CD4-positive, alpha-beta T cell (primary cell): ENCODE results near the gene UNC13C. TPM values are rescaled to one million over a fixed set of nuclear protein-coding genes. Genes with fewer than 3 reads are reported as not detected.

ENCODE experiments used
- ATAC-seq: fragments of 200-7000 bp; cut with Tn5 transposase; one replicate; pipeline ENCODE4 v1.10.0; 2022; ENCODE audit warnings: mild to moderate bottlenecking; ENCODE audit not compliant: poor library complexity
- CTCF ChIA-PET: fragments of 350-600 bp; sonication (Branson Sonifier 250); formaldehyde crosslinking; loops from one replicate; lab custom pipeline; 2021; ENCODE audit warnings: antibody characterized with exemption, inconsistent platforms; lab: Charles Lee
- POLR2A ChIA-PET: fragments of 350-600 bp; sonication (Branson Sonifier 250); formaldehyde crosslinking; loops from one replicate; lab custom pipeline; 2021; ENCODE audit warnings: antibody characterized with exemption, inconsistent platforms; lab: Charles Lee
- DNase-seq, 14 experiments: peaks; one replicate each; pipeline ENCODE4 v3.0.0-alpha.2; 2013 to 2020; ENCODE audit warnings: mixed read lengths in 2 of 14
- H3K27ac ChIP-seq, 2 donors: one replicate each; pipeline versions ENCODE4 v1.5.1 to v1.7.0; 2013; ENCODE audit warnings: low read length in 2 of 2, low read depth in 1 of 2, mild to moderate bottlenecking in 1 of 2
- H3K27me3 ChIP-seq, 2 experiments: 1 replicate in 1 of 2; 2 replicates in 1 of 2; pipeline versions ENCODE4 v1.6.1 to v1.7.0; 2013; ENCODE audit warnings: low read length in 2 of 2, control low read depth in 1 of 2, mild to moderate bottlenecking in 1 of 2, moderate library complexity in 1 of 2; ENCODE audit not compliant: insufficient read depth in 2 of 2, control insufficient read depth in 1 of 2
- H3K36me3 ChIP-seq: one replicate; pipeline ENCODE4 v1.6.1; 2013; ENCODE audit warnings: low read length, control low read depth; ENCODE audit not compliant: insufficient read depth
- H3K4me1 ChIP-seq: one replicate; pipeline ENCODE4 v1.6.1; 2013; ENCODE audit warnings: low read length, control low read depth; ENCODE audit not compliant: insufficient read depth
- H3K4me3 ChIP-seq: one replicate; pipeline ENCODE4 v1.5.1; 2013; ENCODE audit warnings: mild to moderate bottlenecking, low read length, moderate library complexity
- H3K9me3 ChIP-seq, 2 experiments: 1 replicate in 1 of 2; 2 replicates in 1 of 2; pipeline versions ENCODE4 v1.6.1 to v1.7.0; 2013; ENCODE audit warnings: low read length in 2 of 2, mild to moderate bottlenecking in 2 of 2, control low read depth in 1 of 2, moderate library complexity in 1 of 2; ENCODE audit not compliant: control insufficient read depth in 1 of 2, insufficient read depth in 1 of 2
- H3K27ac Mint-ChIP-seq: one replicate; pipeline ENCODE4 v1.8.0; 2020; ENCODE audit warnings: mixed read lengths
- H3K27me3 Mint-ChIP-seq: one replicate; pipeline ENCODE4 v1.8.0; 2021; ENCODE audit warnings: mixed read lengths
- H3K36me3 Mint-ChIP-seq: one replicate; pipeline ENCODE4 v1.8.0; 2021; ENCODE audit warnings: low read depth, mixed read lengths
- H3K4me1 Mint-ChIP-seq: one replicate; pipeline ENCODE4 v1.8.0; 2021; ENCODE audit warnings: low read depth, mixed read lengths
- H3K4me3 Mint-ChIP-seq: one replicate; pipeline ENCODE4 v1.8.0; 2020; ENCODE audit warnings: mild to moderate bottlenecking, mixed read lengths
- H3K9me3 Mint-ChIP-seq: one replicate; pipeline ENCODE4 v1.8.0; 2020; ENCODE audit warnings: mixed read lengths
- intact Hi-C, 2 experiments: fragments of 100-400 bp; cut with DNase I in 1 of 2; cut with micrococcal nuclease in 1 of 2; formaldehyde crosslinking; loops; one replicate each; pipeline versions ENCODE4 v1.15.1 to v1.9.0; 2023 to 2025; cut with DNase I, micrococcal nuclease
- total RNA-seq, 174 experiments: library from RNA in 2 of 174; stranded (reverse) in 2 of 174; gene quantifications; one replicate each; pipeline ENCODE4 v1.2.3 and lab custom pipeline; 2021 to 2026
- TF ChIP-seq, protein P1 (sequence below): fragments of 200-600 bp; IDR thresholded peaks from one replicate; pipeline ENCODE4 v1.8.0; 2022; ENCODE audit warnings: antibody characterized with exemption, mild to moderate bottlenecking

UNC13C gene
- total RNA-seq, 2 experiments from 2014 or later, result not detected

DNA sequence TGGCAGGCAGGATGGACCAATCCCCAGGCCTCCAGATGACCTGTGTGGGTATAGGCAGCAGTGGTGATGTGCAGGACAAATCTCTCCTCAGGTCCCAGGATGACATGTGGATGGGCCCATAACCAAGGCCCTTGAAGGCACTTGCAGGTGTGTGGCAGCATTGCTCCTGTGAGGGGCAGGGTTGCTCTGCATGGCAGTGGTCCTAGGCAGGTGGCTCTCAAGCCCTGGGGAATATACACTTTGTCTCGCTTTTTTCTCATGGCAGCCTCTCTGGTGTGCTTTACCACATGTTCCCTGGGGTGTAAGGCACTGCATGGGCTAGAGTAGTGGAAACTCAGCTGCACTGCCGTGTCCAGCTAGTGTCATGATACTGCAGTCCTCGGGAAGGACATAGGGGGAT lies 503.6 kb downstream of the UNC13C start:
- H3K27me3 ChIP-seq, result no peaks in the 10 kb centered on the region
- Mint-ChIP-seq H3K9me3 (peaks cover 3% of the 10 kb centered on the region), H3K27me3 (no peaks in the 10 kb centered on the region), H3K27ac (no peak overlapping the region), H3K36me3 (no peaks in the 10 kb centered on the region), H3K4me3 (no peak overlapping the region), H3K4me1 (no peaks in the 10 kb centered on the region)
- no peaks in the 10 kb centered on the region for H3K36me3 ChIP-seq
- ATAC-seq (no peak), DNase-seq (no peak)
- H3K4me3 ChIP-seq, result no peak overlapping the region
- POLR2A ChIA-PET, result no interaction called here
- no peaks in the 10 kb centered on the region for H3K4me1 ChIP-seq
- intact Hi-C loops, result no loop called here
- no peak overlapping the region for H3K27ac ChIP-seq
- peaks cover 0 to 14% of the 10 kb centered on the region in 2 experiments for H3K9me3 ChIP-seq
- TF ChIP-seq, protein P1, sequence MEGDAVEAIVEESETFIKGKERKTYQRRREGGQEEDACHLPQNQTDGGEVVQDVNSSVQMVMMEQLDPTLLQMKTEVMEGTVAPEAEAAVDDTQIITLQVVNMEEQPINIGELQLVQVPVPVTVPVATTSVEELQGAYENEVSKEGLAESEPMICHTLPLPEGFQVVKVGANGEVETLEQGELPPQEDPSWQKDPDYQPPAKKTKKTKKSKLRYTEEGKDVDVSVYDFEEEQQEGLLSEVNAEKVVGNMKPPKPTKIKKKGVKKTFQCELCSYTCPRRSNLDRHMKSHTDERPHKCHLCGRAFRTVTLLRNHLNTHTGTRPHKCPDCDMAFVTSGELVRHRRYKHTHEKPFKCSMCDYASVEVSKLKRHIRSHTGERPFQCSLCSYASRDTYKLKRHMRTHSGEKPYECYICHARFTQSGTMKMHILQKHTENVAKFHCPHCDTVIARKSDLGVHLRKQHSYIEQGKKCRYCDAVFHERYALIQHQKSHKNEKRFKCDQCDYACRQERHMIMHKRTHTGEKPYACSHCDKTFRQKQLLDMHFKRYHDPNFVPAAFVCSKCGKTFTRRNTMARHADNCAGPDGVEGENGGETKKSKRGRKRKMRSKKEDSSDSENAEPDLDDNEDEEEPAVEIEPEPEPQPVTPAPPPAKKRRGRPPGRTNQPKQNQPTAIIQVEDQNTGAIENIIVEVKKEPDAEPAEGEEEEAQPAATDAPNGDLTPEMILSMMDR, result no peak
- CTCF ChIA-PET, result no interaction called here

DNA sequence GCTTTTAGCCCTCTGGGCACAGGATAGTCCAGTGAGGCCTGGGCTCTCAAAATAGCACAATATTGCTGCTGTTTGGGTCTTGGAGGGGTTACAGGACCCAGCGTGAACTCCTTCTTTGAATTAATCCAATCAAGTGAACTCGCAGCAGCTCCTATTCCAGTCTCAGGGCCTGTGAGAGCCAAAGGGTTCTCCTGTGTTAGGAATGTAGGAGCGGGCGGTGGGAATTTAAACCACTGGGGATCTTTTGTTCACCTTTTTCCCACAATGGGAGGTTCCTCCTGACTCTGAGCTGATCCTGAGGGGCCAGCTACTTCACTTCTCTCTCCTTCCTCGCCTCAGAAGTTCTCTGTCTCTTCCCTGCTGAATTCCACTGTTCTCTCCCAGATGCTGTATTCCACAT lies 504.0 kb downstream of the UNC13C start:
- ChIA-PET POLR2A (no interaction called here), CTCF (no interaction called here)
- DNase-seq, result no peak
- TF ChIP-seq, protein P1, result no peak
- intact Hi-C loops, result no loop called here
- Histone ChIP-seq H3K27me3 (no peaks in the 10 kb centered on the region), H3K4me1 (no peaks in the 10 kb centered on the region), H3K4me3 (no peak overlapping the region), H3K27ac (no peak overlapping the region), H3K9me3 (peaks cover 0 to 14% of the 10 kb centered on the region in 2 experiments), H3K36me3 (no peaks in the 10 kb centered on the region)
- Mint-ChIP-seq H3K27me3 (no peaks in the 10 kb centered on the region), H3K27ac (no peak overlapping the region), H3K36me3 (no peaks in the 10 kb centered on the region), H3K9me3 (peaks cover 3% of the 10 kb centered on the region), H3K4me3 (no peak overlapping the region), H3K4me1 (no peaks in the 10 kb centered on the region)
- ATAC-seq, result no peak

DNA sequence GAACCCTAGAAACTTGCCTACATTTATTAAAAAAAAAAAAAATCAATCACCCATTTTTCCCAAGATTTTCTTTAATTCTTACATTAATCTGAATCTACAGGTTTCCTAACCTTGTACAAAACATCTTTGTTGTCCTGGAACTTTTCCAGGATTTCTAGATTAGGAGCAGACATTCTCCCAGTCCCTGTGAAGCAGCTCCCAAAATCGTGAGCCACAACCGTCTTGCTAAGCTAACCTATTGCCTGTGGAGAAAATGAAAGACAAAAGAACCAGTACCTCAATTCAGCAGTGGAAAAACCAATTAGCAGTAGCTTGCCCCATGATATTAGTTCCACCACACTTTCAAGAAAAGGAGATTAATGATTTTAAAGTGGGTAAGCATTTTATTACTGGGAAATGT lies 522.1 kb downstream of the UNC13C start:
- ATAC-seq (no peak), DNase-seq (no peak)
- POLR2A ChIA-PET, result no interaction called here
- Mint-ChIP-seq H3K4me1 (no peaks in the 10 kb centered on the region), H3K9me3 (no peaks in the 10 kb centered on the region), H3K36me3 (no peaks in the 10 kb centered on the region), H3K27ac (no peak overlapping the region), H3K27me3 (no peaks in the 10 kb centered on the region), H3K4me3 (no peak overlapping the region)
- H3K27me3 ChIP-seq, result no peaks in the 10 kb centered on the region
- H3K36me3 ChIP-seq, result no peaks in the 10 kb centered on the region
- H3K9me3 ChIP-seq, result no peaks in the 10 kb centered on the region
- CTCF ChIA-PET, result no interaction called here
- intact Hi-C loops, result no loop called here
- H3K27ac ChIP-seq, result no peak overlapping the region
- TF ChIP-seq, protein P1, result no peak
- no peaks in the 10 kb centered on the region for H3K4me1 ChIP-seq
- H3K4me3 ChIP-seq, result no peak overlapping the region
